HG03025 (cell line): Measurements from ENCODE around the gene PLXNA2.

ENCODE experiments used
- ATAC-seq: cut with Tn5 transposase; IDR thresholded peaks from one replicate; pipeline ENCODE4 v1.9.1; 2021; ENCODE audit warnings: mild to moderate bottlenecking, moderate library complexity; ENCODE audit not compliant: unreplicated experiment, low FRiP score

Gene PLXNA2

DNA sequence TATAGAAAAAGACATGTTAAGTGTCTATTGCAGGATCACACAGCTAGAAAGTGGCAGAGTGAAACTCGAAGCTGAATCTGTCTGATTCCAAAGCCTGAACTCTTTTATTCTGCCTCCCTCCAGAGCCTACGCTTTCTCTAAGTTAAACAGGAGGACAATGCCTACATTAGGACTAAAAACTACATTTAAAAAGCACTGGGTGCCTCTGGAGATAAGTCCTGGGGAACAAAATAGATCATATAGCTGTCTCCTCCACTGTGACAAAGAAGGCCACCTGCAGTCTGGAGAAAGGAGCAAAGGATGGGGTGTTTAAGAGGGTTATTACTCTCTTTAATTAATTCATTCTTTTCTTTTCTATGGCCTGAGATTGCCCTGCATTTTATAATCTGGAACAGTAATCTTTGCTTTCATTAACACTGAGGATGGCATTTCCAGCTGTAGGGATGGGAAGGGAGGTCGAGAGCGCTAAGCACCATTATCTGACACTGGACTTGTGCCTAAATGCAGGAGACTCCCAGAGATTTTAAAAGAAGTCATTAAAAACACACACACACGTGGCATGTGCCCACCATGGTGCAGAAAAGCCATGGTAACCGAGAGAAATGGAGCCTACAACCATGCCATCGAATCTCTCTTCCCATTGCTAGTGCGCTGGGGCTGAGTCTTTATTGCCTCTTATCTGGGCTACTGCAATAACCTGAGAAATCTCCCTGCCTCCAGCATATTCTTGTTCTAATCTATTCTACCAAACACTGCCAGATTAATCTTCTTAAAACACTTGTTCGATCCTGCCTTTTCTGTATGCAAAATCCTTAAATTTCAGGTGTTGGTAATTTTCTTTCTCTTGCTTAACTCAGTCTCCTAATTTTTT, 92.2 kb downstream of the PLXNA2 start:
- ATAC-seq, result no peak

DNA sequence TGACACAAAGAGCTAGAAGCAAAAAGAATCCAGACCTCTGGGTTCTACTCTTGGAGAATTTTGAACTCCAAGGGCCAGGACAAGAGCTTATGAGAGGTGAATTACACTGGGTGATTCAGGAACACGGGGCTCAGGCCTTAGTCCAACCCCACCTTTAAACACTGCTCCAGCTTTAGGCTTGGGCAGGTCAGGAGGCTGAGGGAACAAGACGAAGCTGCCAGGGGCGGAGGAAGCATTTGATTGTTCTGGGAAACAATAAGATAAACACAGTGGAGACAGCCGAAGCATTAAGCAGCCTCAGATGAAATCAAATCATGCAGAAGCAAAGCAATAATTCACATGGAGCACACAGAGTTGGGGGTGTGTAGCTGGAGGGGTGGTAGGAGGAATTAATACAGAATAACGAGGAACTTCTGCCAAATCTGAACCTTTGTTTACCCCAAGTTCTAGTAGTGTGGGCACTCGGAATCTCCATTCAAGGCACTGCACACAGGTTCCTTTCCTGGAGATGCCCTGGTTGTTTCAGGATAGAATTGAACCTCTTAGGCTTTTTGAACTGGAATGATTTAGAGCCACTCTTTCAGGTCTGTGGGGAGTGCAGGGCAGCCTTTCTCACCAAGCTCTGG, 93.2 kb downstream of the PLXNA2 start:
- ATAC-seq, result no peak

DNA sequence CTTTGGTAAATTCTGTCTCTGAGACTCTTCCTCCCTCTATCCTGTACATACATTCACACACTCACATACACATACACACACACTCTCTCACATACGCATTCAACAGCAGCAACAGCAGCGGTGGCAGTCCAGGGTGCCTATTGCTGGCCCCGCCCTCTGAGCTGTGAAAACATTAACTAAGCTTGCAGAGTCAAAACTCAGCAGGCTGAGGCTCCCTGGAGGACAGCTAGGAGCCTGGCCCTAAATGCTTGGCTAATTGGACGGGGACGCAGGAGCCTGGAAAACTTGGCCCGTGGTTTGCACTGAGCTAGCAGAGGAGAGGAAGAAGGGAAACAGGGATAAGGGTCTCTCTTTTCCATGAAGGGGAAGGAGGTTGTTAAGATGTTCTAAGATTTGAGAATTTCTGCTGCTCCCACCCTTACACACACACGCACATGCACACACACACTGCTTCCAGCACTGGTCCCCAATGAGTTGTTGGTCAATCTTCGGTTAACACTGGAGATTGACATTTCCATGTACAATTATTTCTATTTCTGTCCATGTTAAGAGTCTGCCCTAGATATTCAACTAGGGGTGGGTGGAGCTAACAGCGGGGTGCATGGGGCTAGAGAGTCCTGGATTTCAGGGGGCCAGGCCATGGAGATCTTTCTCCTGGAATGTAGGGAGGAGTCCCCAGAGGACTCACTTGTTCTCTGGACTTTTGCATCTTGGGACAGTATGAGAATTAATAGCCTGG, 94.2 kb downstream of the PLXNA2 start:
- ATAC-seq, result no peak

DNA sequence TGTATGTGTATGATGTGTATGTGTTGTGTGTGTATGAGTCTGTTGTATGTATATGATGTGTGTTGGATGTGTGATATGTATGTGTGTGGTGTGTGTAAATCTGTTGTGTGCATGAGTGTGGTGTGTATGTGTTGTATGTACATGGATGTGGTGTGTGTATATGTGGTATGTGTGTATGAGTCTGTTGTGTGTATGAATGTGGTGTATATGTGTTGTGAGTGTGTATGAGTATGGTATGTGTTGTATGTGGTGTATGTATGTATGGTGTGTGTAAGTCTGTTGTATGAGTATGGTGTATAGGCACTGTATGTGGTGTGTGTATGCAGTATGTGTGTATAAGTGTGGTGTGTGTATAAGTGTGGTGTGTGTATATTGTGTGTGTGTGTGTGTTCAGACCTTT, 95.0 kb downstream of the PLXNA2 start:
- no peak for ATAC-seq

DNA sequence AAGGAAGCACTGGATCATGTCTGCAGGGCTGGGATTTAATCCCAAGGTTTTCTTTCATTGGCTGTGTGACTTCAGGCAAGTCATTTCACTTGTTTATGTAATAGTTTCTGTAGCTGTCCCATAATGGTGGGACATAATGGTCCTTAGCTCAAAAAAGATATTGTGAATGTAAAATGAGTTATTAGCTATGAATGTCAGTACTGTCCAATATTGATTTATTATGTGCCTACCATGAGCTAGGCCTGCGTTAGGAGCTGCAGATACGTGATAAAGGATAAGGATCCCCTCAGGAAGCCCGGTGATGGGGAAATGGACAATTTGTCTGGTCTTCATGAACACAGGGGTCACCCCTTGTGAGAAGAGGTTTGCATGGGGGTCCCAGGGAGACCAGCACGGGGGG, 95.8 kb downstream of the PLXNA2 start:
- no peak for ATAC-seq

DNA sequence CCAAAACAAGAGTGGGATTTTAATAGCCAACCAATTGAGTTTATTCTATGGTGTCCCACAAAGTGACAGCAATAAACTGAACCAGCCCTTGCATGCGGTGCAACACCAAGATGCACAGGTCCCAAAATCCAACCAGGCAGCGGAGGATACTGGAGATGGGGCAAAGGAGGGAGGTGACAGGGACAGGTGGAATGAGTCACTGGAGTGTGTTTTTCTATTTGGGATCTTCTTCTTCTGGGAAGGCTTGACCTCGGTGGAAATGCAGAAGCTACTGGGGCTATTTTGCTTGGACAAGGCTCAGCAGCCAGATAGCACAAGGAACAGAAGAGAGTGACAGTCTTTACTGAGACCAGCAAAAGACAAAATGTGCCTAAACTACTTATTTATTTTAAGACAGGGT, 97.5 kb downstream of the PLXNA2 start:
- ATAC-seq, result no peak

DNA sequence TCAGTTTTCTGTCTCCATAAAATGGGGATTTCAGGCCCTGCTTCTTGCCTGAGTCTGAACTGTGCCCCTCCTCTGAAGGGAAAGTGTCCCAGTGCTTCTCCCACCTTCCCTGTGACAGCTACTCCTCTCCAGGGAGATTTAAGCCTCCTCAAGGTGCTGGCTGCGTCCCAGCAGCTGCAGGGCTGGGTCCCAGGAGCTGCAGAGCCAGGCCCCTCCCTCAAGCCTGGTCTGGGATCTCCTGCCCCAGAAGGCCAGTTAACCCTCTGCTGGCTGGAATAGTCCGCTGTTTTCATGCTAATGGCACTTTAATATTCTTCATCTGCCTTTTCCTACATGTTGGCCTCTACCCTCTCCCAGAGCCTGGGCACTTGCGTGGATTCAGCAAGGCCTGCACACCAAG, 99.0 kb downstream of the PLXNA2 start:
- ATAC-seq, result no peak

DNA sequence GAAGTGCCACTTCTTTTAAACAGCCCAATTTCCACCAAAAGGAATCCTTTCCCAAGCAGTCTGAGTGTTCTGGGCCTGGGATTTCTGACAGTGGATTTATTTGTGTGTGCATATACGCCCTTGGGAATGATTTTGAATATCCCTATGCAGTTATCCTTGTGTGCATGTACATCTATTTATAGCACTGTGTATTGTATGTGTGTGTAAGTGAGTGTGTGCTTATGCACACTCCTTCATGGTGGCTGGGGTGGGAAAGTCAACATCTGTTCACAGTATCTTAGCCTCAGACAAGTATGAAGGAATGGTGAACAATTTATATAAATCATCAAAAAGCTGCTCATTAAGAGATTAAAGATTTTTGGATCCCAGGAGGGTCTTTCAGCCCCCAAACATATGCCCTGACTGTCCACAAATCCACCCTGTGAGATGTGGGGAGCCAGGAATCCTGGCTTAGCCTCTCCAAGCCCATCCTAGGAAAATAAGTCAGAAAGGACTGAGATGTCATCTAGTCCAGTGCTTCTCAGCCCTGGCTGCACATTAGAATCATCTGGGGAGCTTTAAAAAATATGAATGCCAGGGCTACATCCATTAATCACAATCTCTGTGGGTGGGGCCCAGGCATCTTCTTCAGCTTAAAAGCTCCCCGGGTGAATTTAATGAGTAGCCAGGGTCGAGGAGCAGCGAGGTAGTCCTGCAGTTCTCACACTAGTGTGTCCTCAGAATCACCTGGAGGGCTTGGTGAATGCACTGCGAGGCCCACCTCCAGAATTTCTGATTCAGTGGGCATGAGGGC, 101.4 kb downstream of the PLXNA2 start:
- no peak for ATAC-seq

DNA sequence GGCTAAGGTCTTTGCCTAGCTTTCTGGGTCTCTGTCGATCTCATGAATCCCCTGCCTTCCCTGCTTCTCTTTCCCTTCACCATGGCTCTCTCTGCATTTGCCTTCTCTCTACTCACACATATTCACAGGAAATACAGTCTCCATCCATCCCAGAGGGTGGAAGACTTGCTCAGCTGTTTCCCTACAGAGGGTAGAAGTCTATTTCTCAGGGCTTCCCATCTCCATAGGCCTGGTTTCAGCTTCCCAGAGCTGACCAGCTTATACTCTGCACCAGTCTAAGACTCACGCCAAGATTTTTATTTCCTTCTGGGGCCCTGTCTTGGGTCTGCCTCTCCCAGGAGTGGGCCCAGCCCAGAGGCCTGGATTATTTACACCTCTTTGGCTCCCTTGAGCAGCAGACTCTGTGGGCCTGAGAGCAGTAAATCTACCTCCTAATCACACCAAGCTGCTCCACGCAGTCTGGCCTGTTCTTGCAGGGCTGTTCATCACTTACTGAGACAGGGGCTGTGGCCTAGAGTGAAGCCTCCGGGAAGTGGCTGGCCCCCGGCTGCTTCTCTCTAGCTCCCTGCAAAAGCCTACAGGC, 102.5 kb downstream of the PLXNA2 start:
- no peak for ATAC-seq

DNA sequence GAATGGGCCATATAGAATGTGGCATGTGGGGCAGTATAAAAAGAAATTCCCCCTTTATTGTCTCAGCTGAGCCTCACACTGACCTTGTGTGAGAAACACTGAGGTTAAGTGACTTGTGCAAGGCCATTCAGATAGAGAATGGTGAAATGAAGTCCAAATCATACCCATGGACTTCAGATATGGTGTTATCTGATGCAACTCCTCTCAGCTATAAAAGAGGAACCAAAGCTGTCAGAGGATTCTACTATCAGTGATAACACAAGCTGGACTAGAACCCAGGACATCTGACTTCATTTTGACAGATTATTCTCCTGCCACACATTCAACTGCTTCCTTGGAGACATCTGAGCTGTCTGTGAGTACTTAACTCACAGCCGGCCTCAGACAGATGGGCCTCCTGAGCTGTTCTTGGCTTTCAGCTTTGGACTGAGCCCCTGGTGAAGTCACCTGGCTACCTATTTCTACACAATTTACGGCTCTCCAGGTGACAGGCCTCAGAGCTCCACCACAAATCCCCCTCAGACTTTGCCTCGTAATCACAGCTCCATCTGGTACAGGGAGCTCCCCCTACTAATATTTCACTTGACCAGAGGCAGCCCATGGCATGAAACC, 104.6 kb downstream of the PLXNA2 start:
- no peak for ATAC-seq

DNA sequence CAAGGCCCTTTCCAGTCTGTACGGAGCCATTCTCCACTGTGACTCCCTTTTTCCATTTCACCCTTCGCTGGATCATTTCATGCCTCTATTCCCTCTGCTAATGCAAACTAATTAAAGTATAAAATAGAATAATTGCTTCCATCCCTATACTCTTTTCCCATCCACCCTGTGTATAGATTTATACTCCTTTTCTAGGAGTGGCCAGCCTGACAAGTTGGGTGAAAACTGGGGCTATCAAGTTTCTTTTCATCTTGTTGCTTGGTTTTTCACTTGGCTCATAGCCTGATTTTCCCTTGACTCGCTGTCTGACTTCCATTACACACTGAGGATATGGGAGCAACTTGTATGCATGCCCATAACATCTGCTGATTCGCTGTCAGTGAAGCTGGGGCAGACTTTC, 107.0 kb downstream of the PLXNA2 start:
- no peak for ATAC-seq

DNA sequence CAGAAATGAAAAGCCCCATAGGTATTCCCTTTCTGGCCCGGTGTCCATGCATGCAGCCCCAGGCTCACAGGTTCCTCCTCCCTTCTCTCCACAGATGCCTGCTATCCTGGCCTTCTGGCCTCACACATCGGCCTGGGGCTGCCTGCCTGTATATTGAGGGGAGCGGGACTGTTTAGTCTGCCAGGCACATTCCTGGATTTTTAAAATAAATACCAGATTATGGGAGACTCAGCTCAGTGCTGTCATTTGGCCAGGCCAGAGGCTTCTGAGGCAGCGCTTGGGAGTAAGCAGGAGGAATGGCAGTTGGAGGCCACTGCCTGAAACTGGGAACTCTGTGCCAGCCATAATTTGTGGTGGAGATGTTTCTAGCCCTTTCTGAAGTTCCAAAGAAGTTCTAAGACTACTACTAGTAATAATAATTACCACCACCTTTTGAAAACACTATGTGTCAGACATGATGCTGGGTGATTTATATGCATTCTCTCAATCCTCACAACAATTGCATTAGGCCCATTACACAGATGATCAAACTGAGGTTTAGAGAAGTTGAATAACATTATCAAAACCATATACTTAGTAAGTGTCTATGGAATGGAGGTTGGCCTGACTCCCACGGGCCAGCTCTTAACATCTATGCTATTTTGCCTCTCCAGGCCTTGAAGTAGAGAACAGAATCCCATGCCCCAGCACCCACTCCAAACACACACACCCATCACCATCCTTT, 107.6 kb downstream of the PLXNA2 start:
- no peak for ATAC-seq

DNA sequence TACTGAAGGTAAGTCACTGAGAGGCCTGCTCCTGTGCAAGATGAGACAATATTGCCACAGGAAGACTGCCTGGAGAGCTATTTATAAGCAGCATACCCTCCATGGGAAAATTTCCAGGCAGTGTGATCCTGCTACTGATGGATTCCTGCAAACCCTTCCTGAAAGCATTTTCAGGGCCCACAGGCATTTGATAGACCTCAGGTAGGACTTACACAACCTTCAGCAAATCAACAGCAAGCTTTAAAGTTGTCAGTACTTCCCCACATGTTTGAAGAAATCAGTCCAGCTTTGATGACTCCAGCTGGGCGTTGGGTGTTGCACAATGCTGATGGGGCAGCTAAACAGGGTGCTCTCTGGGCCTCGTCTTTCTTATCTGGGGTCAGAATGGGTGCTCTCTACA, 108.8 kb downstream of the PLXNA2 start:
- ATAC-seq, result no peak

DNA sequence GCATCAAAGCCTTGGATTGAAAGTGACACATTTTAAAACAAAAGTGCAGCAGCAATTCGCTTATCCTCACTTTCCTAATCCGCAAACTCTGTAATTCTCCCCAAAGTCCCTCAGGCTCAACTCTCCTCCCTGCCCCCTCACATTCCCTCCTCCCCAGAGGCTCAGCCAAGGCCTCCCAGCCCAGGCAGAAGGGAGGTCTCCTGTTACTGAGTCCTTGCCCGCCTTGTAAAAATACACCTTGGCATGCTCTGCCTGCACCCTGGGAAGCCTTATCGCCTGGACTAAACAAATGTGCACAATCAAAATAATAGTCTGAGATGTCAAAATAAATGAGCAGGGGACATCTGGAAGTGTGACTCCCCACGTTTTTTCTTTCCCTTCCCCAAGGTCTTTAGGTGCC, 109.7 kb downstream of the PLXNA2 start:
- no peak for ATAC-seq

DNA sequence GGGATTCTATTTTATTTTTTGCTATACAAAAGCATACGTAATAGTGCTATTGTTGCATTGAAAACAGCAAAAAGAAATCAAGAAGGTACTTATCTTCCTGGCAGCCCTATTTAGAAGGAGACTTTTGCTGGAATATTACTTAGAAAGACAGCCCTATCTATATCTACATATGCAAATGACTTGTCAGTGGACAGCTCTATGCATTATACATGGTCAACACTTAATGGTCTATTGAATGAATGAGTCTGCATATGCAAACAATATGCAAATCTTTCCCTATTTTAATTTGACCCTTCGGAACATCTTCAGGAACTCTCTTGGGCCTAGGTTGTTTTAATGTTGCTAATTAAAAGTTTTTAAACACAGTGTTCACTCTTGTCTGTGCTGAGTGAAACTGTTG, 110.8 kb downstream of the PLXNA2 start:
- ATAC-seq, result no peak

DNA sequence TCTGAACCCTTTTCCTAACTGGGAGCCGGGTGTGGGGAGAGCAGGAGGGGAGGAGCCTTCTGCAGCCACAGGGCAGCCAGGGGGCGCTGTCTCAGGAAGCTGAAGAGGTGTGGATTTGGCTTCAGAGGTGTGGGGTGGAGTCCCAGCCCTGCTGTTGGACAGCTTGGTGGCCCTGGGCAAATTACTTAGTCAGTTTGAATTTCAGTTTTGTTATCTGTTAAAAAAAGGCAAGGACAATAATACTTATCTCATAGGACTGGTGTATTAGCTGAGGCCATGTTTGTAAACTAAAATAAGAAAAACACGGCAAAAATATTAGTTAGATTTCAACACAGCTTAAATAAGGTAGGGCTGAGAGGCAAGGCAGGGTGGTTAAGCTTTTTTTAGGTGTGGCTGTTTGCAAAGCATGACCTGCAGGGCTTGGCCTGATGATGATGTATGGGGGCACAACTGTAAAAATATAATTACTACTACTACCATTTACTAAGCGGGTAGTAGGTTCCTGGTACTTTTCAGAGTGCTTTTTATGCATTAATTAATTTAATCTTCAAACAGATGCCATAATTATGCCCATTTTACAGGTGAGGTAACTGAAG, 111.8 kb downstream of the PLXNA2 start:
- ATAC-seq, result no peak

DNA sequence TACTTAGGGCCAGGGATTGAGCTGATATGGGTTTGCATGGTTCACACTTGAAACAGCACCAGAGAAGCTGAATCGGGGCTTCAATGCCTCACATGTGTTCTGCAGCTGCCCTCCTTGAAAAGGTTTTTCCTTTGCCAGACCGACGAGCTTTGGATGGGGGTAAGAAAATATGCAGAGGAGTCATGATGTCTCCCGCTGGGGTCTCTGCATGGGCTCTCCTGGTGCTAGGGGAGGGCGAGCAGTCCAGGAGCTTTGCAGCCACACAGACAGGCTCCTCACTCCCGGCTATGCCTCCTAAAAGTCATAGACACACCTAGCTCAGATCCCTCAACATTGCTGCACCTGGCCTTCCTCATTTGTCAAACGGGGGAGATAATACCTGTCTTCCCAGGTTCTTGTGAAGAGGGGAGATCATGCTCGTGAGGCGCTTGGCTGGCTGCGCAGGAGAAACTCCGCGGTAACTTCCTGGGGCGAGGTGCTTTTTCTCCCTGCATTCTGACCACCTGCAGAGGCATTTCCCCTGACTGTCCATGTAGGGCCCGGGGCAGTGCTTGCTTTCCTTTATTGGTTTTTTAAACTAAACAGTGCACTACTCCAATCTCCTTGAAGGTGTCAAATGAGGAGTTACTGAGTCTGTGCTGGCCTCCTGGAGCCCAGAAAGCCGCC, 112.4 kb downstream of the PLXNA2 start:
- ATAC-seq, result no peak

DNA sequence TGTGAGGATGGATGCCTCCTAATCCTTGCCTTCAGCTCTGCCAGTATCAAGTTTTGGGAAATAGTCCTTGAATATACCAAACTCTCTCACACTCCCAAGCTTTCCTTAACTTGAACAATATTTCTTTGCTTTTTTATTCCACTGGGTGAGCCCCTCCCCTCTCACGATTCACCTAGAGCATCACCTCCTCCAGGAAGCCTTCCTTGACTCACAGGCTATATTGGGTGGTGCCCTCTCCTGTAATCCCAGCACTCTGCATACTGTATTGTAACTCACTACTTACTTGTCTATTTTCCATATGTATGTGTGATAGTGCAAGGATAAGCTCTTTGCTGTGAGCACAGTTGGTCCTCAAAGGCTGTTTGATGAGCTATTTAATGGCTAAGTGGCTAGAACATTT, 114.7 kb downstream of the PLXNA2 start:
- no peak for ATAC-seq
